PC-9 (cell line): Measurements from ENCODE around the gene GMEB2.

Source experiments
- CTCF ChIP-seq: fragments of 200-600 bp; sonication (generic); conservative IDR thresholded peaks from 2 replicates; pipeline ENCODE4 v1.6.1; 2017; ENCODE audit warnings: mixed run types, antibody characterized with exemption, mild to moderate bottlenecking, moderate library complexity
- EZH2 ChIP-seq: fragments of 200-600 bp; sonication (generic); IDR thresholded peaks from 2 replicates; pipeline ENCODE4 v1.8.0; 2017; ENCODE audit warnings: antibody characterized with exemption, low read depth

DNA sequence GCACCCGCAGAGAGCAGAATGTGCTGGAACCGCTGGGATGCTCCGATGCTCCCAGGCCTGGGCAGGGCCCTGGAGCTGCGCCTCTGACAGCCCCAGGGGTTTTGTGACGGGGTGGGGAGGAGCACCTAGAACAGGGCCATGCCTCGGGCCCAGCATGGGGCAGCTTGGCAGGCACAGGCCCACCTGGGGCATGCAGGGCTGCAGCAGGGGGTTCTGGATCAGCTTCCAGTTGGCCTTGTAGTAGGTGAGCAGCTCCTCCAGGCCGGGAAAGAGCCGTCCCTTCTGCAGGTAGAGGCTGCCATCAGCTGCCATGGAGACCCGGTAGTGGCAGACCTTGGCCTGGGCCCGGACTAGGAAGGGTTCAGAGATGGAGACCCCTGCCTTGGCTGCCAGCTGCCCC lies 83.8 kb downstream of the GMEB2 start:
- no peak for TF ChIP-seq CTCF
- TF ChIP-seq EZH2: no peak
